GM18505 (cell line): Measurements from ENCODE around the gene ISX.

Experiments used
- ATAC-seq: cut with Tn5 transposase; IDR thresholded peaks from one replicate; pipeline ENCODE4 v1.9.1; 2021; ENCODE audit not compliant: unreplicated experiment
- POLR2A ChIP-seq: IDR thresholded peaks from 4 replicates; pipeline ENCODE4 v1.6.1; 2011; ENCODE audit warnings: borderline replicate concordance; ENCODE audit not compliant: insufficient read depth, insufficient read length; ENCODE audit errors: extremely low read depth

ISX gene

GRCh38 chr22:35134637-35135036 is 68.7 kb downstream of the ISX start:
- no peak for TF ChIP-seq POLR2A
- ATAC-seq: no peak

GRCh38 chr22:35135165-35135564 is 69.2 kb downstream of the ISX start:
- no peak for ATAC-seq

More at GRCh38 chr22:35135165-35135564, 69.2 kb downstream of the ISX start:
- TF ChIP-seq POLR2A: no peak
